HEK293 (cell line): ENCODE measurements around the gene LRRFIP1.

Source experiments
- AEBP2 ChIP-seq: fragments of 450-650 bp; formaldehyde crosslinking; IDR thresholded peaks from 2 replicates; pipeline ENCODE4 v1.5.1; 2016; ENCODE audit warnings: missing biosample characterization, missing genetic modification characterization, borderline replicate concordance
- BCL6B ChIP-seq: fragments of 450-650 bp; formaldehyde crosslinking; IDR thresholded peaks from 2 replicates; pipeline ENCODE4 v1.5.1; 2017; ENCODE audit warnings: missing biosample characterization, missing genetic modification characterization
- OVOL3 ChIP-seq: fragments of 450-650 bp; formaldehyde crosslinking; IDR thresholded peaks from 2 replicates; pipeline ENCODE4 v1.5.1; 2016; ENCODE audit warnings: missing biosample characterization, missing genetic modification characterization
- PBX3 ChIP-seq: sonication (generic); formaldehyde crosslinking; IDR thresholded peaks from 2 replicates; pipeline ENCODE4 v1.8.1; 2022; ENCODE audit warnings: mild to moderate bottlenecking, moderate library complexity, missing genetic modification reagents
- SCRT1 ChIP-seq: fragments of 450-650 bp; formaldehyde crosslinking; IDR thresholded peaks from 2 replicates; pipeline ENCODE4 v1.5.1; 2016; ENCODE audit warnings: missing biosample characterization, missing genetic modification characterization, borderline replicate concordance
- ZBTB20 ChIP-seq: fragments of 450-650 bp; formaldehyde crosslinking; IDR thresholded peaks from 2 replicates; pipeline ENCODE4 v1.5.1; 2016; ENCODE audit warnings: missing biosample characterization, missing genetic modification characterization
- ZBTB44 ChIP-seq: fragments of 450-650 bp; IDR thresholded peaks from 2 replicates; pipeline ENCODE4 v1.5.1; 2018; ENCODE audit warnings: missing biosample characterization, mild to moderate bottlenecking, missing genetic modification characterization
- ZFP37 ChIP-seq: fragments of 450-650 bp; formaldehyde crosslinking; IDR thresholded peaks from 2 replicates; pipeline ENCODE4 v1.5.1; 2016; ENCODE audit warnings: missing biosample characterization, missing genetic modification characterization
- ZNF19 ChIP-seq: fragments of 450-650 bp; formaldehyde crosslinking; IDR thresholded peaks from 2 replicates; pipeline ENCODE4; 2016; ENCODE audit warnings: missing biosample characterization, missing genetic modification characterization, low read depth
- ZNF2 ChIP-seq: fragments of 450-650 bp; formaldehyde crosslinking; IDR thresholded peaks from 2 replicates; pipeline ENCODE4 v1.5.1; 2016; ENCODE audit warnings: missing biosample characterization, missing genetic modification characterization
- ZNF280D ChIP-seq: fragments of 450-650 bp; formaldehyde crosslinking; IDR thresholded peaks from 2 replicates; pipeline ENCODE4 v1.5.1; 2016; ENCODE audit warnings: missing biosample characterization, missing genetic modification characterization
- ZNF292 ChIP-seq: fragments of 450-650 bp; formaldehyde crosslinking; IDR thresholded peaks from 2 replicates; pipeline ENCODE4 v1.5.1; 2016; ENCODE audit warnings: low read depth, missing biosample characterization, missing genetic modification characterization, borderline replicate concordance
- ZNF548 ChIP-seq: fragments of 450-650 bp; formaldehyde crosslinking; IDR thresholded peaks from 2 replicates; pipeline ENCODE4 v1.5.1; 2016; ENCODE audit warnings: missing biosample characterization, missing genetic modification characterization
- ZNF549 ChIP-seq: fragments of 450-650 bp; IDR thresholded peaks from 2 replicates; pipeline ENCODE4 v1.5.1; 2018; ENCODE audit warnings: missing biosample characterization, missing genetic modification characterization, mild to moderate bottlenecking, inconsistent platforms, moderate library complexity
- ZNF585B ChIP-seq: fragments of 450-650 bp; formaldehyde crosslinking; IDR thresholded peaks from 2 replicates; pipeline ENCODE4 v1.5.1; 2016; ENCODE audit warnings: missing biosample characterization, missing genetic modification characterization
- ZNF596 ChIP-seq: fragments of 450-650 bp; IDR thresholded peaks from 2 replicates; pipeline ENCODE4 v1.5.0; 2018; ENCODE audit warnings: missing biosample characterization, mild to moderate bottlenecking, missing genetic modification characterization, moderate library complexity
- ZNF610 ChIP-seq: fragments of 450-650 bp; formaldehyde crosslinking; IDR thresholded peaks from 2 replicates; pipeline ENCODE4 v1.5.1; 2016; ENCODE audit warnings: missing biosample characterization, missing genetic modification characterization, borderline replicate concordance
- ZNF677 ChIP-seq: fragments of 450-650 bp; IDR thresholded peaks from 2 replicates; pipeline ENCODE4 v1.5.0; 2018; ENCODE audit warnings: missing biosample characterization, mild to moderate bottlenecking, missing genetic modification characterization, moderate library complexity
- ZNF76 ChIP-seq: fragments of 450-650 bp; formaldehyde crosslinking; IDR thresholded peaks from 2 replicates; pipeline ENCODE4; 2016; ENCODE audit warnings: low read depth, missing biosample characterization, missing genetic modification characterization, borderline replicate concordance
- ZNF792 ChIP-seq: fragments of 450-650 bp; formaldehyde crosslinking; IDR thresholded peaks from 2 replicates; pipeline ENCODE4 v1.5.1; 2016; ENCODE audit warnings: missing biosample characterization, missing genetic modification characterization
- TF ChIP-seq, protein P1 (sequence below): fragments of 450-650 bp; formaldehyde crosslinking; IDR thresholded peaks from 2 replicates; pipeline ENCODE4 v1.5.1; 2016; ENCODE audit warnings: missing biosample characterization, missing genetic modification characterization, borderline replicate concordance
- TF ChIP-seq, protein P2 (sequence below): fragments of 450-650 bp; formaldehyde crosslinking; IDR thresholded peaks from 2 replicates; pipeline ENCODE4 v1.5.1; 2016; ENCODE audit warnings: missing biosample characterization, missing genetic modification characterization, low read depth

Gene LRRFIP1

GRCh38 chr2:237691029-237691907 lies 63.9 kb downstream of the LRRFIP1 start (continued):
- no peak for TF ChIP-seq AEBP2 (tag by site-specific recombination)
- TF ChIP-seq BCL6B (tag by site-specific recombination), result no peak
- TF ChIP-seq PBX3 (CRISPR knock-in tag), result peak; percentile 82
- no peak for TF ChIP-seq ZNF2 (tag by site-specific recombination)
- TF ChIP-seq ZBTB44 (tag by site-specific recombination), result no peak
- no peak for TF ChIP-seq ZNF792 (tag by site-specific recombination)
- TF ChIP-seq ZNF76 (tag by site-specific recombination), result no peak
- TF ChIP-seq ZNF548 (tag by site-specific recombination), result no peak
- TF ChIP-seq ZNF677 (tag by site-specific recombination), result no peak
- no peak for TF ChIP-seq SCRT1
- TF ChIP-seq, protein P1, sequence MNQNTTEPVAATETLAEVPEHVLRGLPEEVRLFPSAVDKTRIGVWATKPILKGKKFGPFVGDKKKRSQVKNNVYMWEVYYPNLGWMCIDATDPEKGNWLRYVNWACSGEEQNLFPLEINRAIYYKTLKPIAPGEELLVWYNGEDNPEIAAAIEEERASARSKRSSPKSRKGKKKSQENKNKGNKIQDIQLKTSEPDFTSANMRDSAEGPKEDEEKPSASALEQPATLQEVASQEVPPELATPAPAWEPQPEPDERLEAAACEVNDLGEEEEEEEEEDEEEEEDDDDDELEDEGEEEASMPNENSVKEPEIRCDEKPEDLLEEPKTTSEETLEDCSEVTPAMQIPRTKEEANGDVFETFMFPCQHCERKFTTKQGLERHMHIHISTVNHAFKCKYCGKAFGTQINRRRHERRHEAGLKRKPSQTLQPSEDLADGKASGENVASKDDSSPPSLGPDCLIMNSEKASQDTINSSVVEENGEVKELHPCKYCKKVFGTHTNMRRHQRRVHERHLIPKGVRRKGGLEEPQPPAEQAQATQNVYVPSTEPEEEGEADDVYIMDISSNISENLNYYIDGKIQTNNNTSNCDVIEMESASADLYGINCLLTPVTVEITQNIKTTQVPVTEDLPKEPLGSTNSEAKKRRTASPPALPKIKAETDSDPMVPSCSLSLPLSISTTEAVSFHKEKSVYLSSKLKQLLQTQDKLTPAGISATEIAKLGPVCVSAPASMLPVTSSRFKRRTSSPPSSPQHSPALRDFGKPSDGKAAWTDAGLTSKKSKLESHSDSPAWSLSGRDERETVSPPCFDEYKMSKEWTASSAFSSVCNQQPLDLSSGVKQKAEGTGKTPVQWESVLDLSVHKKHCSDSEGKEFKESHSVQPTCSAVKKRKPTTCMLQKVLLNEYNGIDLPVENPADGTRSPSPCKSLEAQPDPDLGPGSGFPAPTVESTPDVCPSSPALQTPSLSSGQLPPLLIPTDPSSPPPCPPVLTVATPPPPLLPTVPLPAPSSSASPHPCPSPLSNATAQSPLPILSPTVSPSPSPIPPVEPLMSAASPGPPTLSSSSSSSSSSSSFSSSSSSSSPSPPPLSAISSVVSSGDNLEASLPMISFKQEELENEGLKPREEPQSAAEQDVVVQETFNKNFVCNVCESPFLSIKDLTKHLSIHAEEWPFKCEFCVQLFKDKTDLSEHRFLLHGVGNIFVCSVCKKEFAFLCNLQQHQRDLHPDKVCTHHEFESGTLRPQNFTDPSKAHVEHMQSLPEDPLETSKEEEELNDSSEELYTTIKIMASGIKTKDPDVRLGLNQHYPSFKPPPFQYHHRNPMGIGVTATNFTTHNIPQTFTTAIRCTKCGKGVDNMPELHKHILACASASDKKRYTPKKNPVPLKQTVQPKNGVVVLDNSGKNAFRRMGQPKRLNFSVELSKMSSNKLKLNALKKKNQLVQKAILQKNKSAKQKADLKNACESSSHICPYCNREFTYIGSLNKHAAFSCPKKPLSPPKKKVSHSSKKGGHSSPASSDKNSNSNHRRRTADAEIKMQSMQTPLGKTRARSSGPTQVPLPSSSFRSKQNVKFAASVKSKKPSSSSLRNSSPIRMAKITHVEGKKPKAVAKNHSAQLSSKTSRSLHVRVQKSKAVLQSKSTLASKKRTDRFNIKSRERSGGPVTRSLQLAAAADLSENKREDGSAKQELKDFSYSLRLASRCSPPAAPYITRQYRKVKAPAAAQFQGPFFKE (tag by site-specific recombination), result no peak
- no peak for TF ChIP-seq ZNF19 (tag by site-specific recombination)
- TF ChIP-seq ZNF280D (tag by site-specific recombination), result no peak
- no peak for TF ChIP-seq ZFP37 (tag by site-specific recombination)
- TF ChIP-seq ZNF610 (tag by site-specific recombination), result no peak
- TF ChIP-seq, protein P2, sequence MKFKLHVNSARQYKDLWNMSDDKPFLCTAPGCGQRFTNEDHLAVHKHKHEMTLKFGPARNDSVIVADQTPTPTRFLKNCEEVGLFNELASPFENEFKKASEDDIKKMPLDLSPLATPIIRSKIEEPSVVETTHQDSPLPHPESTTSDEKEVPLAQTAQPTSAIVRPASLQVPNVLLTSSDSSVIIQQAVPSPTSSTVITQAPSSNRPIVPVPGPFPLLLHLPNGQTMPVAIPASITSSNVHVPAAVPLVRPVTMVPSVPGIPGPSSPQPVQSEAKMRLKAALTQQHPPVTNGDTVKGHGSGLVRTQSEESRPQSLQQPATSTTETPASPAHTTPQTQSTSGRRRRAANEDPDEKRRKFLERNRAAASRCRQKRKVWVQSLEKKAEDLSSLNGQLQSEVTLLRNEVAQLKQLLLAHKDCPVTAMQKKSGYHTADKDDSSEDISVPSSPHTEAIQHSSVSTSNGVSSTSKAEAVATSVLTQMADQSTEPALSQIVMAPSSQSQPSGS (tag by site-specific recombination), result no peak
- no peak for TF ChIP-seq ZNF549 (tag by site-specific recombination)
- peak; percentile 56; the same call in 1 of the 2 replicates for TF ChIP-seq ZBTB20 (tag by site-specific recombination)
- no peak for TF ChIP-seq ZNF596 (tag by site-specific recombination)
- TF ChIP-seq OVOL3 (tag by site-specific recombination), result no peak
- no peak for TF ChIP-seq ZNF292
- no peak for TF ChIP-seq ZNF585B (tag by site-specific recombination)
